NCI-H446 treated with DMSO at 0.1 percent for 48 hours (cell line): ENCODE data around the gene FLVCR1.

Experiments used
- DNase-seq: peaks from one replicate; lab custom pipeline; 2025; lab: John Stamatoyannopoulos, UW

FLVCR1 gene

GRCh38 chr1:212915245-212916091, 57.4 kb downstream of the FLVCR1 start:
- peak; percentile 71 for DNase-seq

GRCh38 chr1:212916481-212917133, 58.5 kb downstream of the FLVCR1 start:
- no peak for DNase-seq

GRCh38 chr1:212917134-212917485, 59.0 kb downstream of the FLVCR1 start:
- no peak for DNase-seq

DNA sequence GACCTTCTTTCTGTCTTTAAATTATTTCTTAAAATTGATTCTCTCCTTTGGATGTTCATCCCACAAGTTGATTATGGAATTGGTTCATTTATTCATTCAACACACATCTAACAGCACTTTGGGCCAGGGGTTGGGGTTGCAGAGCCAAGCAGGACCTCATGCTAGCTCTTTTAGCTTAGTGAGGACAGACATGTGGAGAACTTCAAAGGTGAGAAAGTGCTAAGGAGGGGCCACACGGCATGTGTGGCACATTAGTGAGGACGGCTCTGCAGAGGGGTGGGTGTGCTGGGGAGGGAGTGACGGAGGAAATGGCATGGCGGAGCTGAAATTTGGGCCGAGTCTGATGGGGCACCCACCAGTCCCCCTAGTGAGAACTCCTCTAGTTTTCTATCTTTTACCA, 59.8 kb downstream of the FLVCR1 start:
- no peak for DNase-seq

DNA sequence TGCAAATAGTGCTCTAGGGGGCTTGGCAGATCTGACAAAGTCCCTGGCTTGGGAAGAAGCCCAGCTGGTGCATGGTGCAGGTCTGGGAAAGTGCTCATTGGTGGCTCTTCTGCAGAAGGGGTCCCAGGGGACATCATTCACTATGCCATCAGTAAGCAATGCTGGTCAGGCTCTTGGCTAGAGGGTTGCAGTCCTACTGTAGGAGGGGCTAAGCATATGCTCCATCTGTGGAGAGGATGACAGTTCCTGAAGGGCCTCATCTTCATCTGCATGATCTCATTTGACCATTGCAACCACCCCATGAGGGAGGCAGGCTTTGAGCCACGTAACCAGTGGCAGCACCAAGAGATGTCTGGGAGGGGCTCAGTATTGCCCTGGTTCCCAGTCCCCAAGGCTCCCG, 60.7 kb downstream of the FLVCR1 start:
- DNase-seq, result no peak

DNA sequence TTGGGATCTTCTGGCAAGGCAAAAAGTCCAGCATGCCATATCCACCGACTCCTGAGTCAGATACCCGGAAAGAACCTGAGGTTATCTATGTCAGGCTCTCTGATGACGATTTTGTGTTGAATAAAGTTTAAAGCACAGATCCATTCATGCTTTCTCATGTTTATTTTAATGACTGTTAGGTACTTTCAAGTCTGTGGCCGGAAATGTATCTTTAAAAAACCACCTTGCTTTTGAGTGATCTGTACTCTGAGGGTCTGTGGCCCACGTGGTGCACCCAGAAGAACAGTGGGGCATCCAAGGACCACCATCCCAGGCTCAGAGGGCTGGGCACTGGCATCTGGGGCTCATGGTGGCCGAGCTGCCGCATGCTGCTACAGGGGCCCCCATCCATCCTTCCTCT, 62.2 kb downstream of the FLVCR1 start:
- no peak for DNase-seq

- DNase-seq, result no peak
Observed at GRCh38 chr1:212920896-212921295, 62.8 kb downstream of the FLVCR1 start.

DNA sequence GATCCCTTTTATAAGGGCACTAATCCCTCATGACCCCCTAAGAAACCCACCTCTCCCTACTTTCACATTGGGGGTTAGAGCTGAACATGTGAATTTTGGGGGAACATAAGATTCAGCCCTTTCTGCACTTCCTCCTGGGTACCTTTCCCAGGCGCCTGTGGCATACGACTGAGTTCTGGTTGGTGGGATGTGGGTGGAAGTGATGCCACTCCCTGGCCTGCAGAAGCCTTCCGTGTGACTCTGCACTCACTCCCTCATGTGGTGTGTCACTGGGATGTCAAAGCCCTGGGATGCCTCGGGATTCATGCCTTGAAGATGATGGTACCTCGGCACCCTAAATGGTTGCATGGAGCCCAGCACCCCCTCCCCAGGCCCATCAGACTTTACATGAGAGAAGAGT, 63.9 kb downstream of the FLVCR1 start:
- no peak for DNase-seq

DNA sequence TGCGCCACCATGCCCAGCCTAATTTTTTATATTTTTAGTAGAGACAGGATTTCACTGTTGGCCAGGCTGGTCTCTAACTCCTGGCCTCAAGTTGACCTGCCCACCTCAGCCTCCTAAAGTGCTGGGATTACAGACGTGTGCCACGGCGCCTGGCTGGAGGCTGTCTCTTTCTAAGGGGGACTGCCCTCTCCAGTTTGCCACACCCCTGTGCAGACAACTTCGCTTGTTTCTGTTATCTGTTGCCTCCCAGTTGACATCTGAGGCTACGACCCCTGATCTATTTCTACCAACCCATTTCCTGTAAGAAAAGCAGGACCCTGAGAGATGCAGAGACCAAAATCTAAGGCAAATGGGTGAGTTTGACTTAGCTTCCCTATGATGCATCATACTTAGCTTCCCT, 68.3 kb downstream of the FLVCR1 start:
- no peak for DNase-seq

DNA sequence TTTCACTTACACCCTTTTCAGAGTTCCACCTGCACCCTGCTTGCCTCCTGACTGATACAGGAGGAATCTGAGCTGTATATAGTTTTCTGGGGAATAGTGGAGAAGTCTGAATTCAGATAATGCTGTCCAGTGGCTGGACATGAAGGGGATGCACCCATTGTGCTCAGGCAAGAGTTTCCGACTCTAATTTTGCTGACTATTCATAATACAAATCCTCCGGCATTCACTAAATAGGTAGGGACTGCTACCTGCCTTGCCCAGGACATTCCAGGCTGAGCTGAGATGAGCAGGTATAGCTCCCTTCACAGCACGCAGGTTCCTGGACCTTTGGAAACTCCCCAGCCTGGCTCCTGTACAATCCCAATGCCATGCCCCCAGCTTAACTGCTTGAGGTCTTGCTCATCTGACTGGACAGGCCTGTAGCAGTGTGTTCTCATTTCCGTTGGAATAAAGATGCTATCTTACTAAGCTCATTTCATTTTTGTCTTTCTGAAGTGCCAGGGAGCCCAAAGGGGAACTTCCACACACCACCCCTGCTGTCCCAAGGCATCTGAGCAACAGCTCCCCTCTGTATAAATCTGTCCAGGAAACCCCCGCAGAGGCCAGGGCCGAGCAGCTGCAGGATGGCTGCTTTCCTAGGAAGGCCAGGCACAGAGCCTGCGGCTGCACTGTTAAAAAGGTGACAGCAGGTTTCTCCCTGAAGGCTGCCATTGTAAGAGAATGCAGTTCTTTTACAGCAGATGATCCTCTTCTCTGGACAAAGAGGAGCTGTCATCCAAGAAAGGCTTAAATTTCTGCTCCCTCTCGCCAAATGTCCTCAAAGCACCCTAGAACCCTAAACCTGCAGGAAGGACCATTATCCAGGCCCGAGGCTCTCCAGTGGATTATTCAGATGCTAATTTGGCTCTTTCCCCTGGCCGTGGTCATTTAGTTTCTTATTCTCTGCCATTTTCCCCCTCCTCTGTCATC, 70.5 kb downstream of the FLVCR1 start:
- DNase-seq, result no peak

- DNase-seq, result no peak
Observed at GRCh38 chr1:212930986-212931678, 73.1 kb downstream of the FLVCR1 start.

- no peak for DNase-seq
Observed at GRCh38 chr1:212933815-212934471, 75.9 kb downstream of the FLVCR1 start.

DNA sequence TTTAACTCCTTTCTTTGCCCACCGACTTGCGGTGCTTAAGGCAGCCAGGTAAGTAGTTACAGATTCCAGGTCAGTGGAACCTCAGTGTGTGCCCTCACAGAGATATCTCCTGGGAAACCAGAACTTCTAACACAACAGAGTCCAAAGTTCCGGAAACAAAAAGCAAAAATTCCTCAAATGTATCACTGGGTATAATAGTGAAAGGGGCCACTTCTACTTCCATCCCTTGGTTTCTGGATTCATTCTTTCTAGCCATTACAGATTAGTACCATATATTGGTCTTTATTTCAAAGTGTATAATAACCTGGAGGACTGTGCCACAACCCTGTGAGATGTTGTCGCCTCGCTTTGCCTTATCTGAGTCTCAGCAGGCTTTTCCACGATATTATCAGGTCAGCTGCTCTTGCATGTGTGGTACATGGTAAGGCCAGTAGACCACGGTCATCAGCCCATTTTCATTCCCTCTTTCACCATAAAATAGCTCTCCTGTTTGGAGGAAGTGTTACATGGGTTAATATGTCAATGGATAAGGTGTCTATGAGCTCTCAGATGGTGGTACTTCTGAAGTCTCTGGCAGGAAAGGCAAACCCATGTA, 77.4 kb downstream of the FLVCR1 start:
- no peak for DNase-seq

DNA sequence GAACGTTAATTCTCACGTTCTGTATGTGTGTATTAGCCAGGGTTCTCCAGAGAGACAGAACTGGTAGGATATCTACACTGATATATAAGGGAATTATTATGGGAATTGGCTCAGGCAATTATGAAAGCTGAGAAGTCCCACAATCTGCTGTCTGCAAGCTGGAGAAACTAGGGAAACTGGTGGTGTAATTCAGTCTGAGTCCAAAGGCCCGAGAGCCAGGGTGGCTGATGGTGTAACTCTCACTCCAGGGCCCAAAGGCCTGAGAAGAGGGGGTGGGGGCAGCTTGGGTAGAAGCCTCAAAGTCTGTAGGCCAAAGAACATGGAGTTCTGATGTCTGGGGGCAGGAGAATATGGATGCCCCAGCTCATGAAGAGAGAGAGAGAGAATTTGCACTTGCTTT, 79.0 kb downstream of the FLVCR1 start:
- DNase-seq, result no peak

DNA sequence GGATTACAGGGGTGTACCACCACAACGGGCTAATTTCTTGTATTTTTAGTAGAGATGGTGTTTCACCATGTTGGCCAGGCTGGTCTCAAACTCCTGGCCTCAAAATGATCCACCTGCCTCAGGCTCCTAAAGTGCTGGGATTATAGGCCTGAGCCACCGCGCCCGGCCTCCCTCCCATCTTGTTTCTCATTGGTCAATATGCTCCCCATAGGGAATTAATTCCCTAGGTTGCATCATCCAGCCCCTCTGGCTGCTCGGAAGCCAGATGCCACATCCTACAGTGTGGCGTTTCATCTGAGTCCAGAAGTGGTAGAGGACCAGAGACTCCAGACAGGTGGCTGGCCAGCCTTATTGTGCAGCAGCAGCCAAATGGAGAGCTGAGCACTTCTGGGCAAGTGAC, 80.8 kb downstream of the FLVCR1 start:
- no peak for DNase-seq

- no peak for DNase-seq
Observed at GRCh38 chr1:212941452-212941851, 83.4 kb downstream of the FLVCR1 start.

- DNase-seq, result no peak
Observed at GRCh38 chr1:212942679-212943392, 84.8 kb downstream of the FLVCR1 start.

DNA sequence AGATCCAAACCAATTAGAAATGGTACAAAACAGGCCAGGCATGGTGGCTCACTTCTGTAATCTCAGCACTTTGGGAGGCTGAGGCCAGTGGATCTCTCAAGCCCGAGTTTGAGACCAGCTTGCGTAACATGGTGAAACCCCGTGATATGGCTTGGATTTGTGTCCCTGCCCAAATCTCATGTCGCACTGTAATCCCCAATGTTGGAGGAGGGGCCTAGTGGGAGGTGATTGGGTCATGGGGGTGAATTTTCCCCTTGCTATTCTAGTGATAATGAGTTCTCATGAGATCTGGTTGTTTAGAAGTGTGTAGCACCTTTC, 85.3 kb downstream of the FLVCR1 start:
- DNase-seq, result no peak

- DNase-seq, result no peak
Observed at GRCh38 chr1:212944229-212944901, 86.3 kb downstream of the FLVCR1 start.

- no peak for DNase-seq
Observed at GRCh38 chr1:212945056-212945455, 87.0 kb downstream of the FLVCR1 start.
